HG03039 (cell line): ENCODE data around the gene RIMBP3B.
A peak's percentile ranks its signal among the peaks of the same experiment; 100 is the strongest.
"Not testable (repeated sequence)": the region's sequence is repeated elsewhere in the genome, so short reads cannot be mapped to it uniquely, and the experiment has no call there.

Experiments used
- ATAC-seq: cut with Tn5 transposase; IDR thresholded peaks from one replicate; pipeline ENCODE4 v1.9.1; 2021; ENCODE audit warnings: mild to moderate bottlenecking, moderate library complexity; ENCODE audit not compliant: unreplicated experiment

Gene RIMBP3B

GRCh38 chr22:21383701-21384467, at the start of gene RIMBP3B:
TSS of gene RIMBP3B (plus strand) at chr22:21383751. CDS start at chr22:21383859, 108 bp downstream.
- not testable (repeated sequence) for ATAC-seq

DNA sequence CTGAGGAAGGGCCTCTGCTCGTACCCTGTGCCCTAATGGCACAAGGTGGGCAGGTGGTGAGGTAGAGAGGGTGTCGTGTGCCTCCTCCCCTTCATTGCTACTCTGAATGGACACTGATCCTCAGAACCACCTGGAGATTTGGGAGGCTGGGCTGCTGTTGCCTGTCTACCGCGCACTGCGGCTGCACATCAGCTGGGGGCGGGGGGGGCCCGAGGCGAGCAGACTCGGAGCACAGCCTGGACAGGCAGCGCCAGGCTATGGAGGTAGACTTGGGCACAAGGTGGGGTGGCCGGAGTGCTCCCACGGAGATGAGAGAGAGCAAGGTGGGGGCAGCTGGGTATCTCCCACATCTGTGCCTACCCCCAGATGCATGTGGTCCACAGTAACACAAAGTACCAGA, 26.0 kb upstream of the RIMBP3B start:
- ATAC-seq = not testable (repeated sequence)

DNA sequence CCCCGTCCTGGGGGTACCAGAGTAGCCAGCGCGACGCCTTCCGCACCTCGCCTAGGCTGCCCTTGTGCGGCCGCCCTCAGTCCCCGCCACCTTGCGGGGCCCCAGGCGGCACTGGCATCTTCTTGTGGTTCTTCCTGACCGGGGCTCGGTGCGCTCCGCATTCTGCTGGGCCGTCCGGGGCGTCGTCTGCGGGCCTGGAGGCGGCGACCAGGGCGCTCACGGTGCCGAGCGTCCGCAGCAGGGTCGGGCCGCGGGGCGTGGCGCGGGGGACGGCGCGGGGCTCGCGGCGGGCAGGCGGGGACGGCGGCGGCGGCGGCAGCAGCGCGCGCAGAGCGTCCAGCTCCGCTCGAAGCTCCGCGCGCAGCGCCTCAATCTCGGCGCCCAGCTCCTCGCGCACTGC, 23.0 kb upstream of the RIMBP3B start:
- not testable (repeated sequence) for ATAC-seq

- ATAC-seq = not testable (repeated sequence)
These were observed 21.1 kb upstream of the RIMBP3B start for GRCh38 chr22:21362473-21362872.

GRCh38 chr22:21363061-21363460, 20.5 kb upstream of the RIMBP3B start:
- ATAC-seq = not testable (repeated sequence)

DNA sequence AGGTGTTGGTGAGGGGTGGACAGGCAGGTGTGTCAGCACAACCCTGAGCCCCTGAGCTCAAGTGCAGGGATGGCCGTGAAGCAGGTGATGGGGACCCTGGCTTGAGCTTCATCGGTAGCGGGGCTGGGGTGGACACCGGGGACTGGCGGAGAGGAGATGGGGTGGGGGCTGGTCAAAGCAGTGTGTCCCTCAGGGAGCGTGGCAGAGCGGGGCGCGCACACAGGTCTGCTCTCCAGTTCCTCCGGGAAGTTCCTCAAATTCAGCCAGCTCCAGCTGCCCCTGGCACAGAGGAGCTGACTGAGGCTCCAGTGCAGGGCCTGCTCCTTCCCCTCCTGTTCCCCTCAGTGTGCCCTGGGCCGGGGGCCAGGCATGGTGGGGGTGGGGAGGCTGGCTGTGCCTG, 19.7 kb upstream of the RIMBP3B start:
- not testable (repeated sequence) for ATAC-seq

DNA sequence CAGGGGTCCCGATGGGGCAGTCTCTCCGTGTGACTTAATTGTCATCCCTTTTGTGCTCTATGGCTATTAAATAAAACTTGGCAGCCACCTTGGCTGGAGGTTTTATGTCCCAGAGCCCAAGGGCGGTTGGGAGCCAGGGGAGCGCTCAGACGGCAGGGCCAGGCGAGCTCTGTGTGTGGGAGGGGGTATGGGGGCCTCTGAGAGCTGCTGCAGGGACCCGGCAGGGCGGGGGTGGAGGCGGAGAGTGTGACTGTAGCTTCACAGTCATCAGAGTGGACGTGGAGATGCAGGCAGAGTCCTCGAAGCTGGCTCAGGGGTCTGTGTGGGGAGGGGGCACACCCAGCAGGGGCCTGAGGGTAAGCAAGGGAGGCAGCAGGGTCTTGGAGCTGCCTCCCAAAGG, 19.2 kb upstream of the RIMBP3B start:
- not testable (repeated sequence) for ATAC-seq

DNA sequence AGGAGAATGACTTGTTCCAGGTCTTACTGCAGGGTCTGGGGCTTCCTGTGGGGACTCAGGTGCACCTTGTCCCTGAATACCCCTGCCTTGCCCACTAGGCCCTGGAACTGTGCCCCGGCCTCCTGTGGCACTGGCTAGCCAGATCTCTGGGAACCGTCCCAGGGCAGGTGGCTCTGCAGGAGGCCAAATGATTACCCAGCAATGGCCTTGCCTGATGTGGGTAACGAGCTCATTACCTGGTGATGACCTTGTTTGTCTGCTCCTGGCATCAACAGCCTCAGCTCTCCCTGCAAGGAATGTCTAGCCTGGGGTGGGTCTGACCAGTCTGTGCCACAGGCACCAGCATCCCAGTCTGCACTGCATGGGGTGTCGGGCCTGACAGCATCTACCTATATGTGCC, 18.2 kb upstream of the RIMBP3B start:
- ATAC-seq = not testable (repeated sequence)

GRCh38 chr22:21368603-21369310, 14.8 kb upstream of the RIMBP3B start:
- not testable (repeated sequence) for ATAC-seq

- not testable (repeated sequence) for ATAC-seq
These were observed 7.7 kb upstream of the RIMBP3B start for GRCh38 chr22:21375880-21376279.

DNA sequence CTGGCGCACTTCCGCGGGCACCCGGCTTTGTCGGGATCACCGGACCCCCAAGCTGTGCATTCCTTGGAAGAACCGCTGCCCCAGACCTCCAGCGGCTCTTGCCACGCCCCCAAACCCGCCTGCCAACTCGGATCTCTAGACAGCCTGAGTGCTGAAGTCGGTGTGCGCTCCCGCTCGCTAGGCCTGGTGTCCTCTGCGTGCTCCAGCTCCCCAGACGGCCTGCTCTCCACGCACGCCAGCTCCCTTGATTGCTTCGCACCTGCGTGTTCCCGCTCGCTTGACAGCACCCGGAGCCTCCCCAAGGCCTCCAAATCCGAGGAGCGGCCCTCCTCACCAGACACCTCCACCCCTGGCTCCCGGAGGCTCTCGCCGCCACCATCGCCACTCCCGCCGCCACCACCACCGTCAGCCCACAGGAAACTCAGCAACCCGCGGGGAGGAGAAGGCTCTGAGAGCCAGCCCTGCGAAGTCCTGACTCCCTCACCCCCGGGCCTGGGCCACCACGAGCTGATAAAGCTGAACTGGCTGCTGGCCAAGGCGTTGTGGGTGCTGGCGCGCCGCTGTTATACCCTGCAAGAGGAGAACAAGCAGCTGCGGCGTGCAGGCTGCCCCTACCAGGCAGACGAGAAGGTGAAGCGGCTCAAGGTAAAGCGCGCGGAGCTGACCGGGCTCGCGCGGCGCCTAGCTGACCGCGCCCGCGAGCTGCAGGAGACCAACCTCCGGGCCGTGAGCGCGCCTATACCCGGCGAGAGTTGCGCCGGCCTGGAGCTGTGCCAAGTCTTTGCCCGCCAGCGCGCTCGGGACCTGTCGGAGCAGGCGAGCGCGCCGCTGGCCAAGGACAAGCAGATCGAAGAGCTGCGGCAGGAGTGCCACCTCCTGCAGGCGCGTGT, 1.2 kb downstream of the RIMBP3B start:
- not testable (repeated sequence) for ATAC-seq

GRCh38 chr22:21389480-21389879, 5.9 kb downstream of the RIMBP3B start:
- not testable (repeated sequence) for ATAC-seq

GRCh38 chr22:21390013-21390412, 6.5 kb downstream of the RIMBP3B start:
- ATAC-seq = not testable (repeated sequence)

- not testable (repeated sequence) for ATAC-seq
These were observed 11.1 kb downstream of the RIMBP3B start for GRCh38 chr22:21394613-21395012.

DNA sequence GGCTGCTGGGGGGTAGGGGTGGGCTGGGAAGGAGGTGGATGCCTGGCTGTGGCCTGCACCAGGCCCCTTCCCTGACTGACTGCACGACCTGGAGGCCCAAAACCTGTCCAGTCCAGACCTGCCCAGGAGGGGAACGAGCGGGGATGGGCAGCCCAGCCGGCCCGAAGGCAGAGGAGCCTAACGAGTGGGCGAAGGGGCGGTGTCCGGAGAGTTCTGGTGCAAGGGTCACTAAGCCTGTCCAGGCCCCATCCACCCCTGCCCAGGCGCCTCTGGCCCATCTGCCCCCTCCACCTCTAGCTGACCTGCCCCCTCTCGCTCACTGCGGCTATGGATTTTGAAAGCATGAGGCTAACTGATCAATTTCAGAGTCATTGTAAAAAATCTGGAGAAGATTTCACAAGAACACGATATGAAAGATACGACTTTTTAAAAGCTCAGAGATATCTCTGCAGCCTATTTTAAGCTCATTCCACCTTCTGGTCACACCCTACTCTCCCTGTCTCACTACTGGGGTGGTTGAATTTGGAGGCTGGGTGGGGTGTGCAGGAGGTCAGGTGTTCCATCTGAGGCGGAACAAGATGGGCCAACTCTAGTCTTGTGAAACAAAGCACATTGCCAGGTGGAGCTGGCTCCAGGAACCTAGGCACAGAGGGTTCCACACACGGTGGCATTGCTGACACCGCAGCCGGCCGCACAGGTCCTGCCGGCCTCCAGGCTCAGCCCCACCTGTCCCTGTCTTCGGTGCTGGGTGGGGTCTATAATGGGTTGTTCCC, 17.8 kb downstream of the RIMBP3B start:
- ATAC-seq = not testable (repeated sequence)

GRCh38 chr22:21402763-21403314, 19.3 kb downstream of the RIMBP3B start:
- not testable (repeated sequence) for ATAC-seq

GRCh38 chr22:21407139-21407538, 23.6 kb downstream of the RIMBP3B start:
- ATAC-seq = not testable (repeated sequence)

DNA sequence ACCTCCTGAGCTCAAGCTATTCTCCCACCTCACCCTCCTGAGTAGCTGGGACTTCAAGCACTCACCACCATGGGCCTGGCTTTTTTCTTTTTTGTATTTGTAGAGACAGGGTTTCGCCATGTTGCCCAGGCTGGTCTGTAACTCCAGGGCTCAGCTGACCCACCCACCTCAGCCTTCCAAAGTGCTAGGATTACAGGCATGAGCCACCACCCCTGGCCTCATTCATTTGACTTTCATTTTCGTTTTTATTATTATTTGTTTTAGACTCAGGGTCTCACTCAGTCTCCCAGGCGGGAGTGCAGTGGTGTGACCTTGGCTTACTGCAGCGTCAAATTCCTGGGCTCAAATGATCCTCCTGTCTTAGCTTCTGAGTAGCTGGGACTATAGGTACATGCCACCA, 24.2 kb downstream of the RIMBP3B start:
- ATAC-seq = not testable (repeated sequence)

DNA sequence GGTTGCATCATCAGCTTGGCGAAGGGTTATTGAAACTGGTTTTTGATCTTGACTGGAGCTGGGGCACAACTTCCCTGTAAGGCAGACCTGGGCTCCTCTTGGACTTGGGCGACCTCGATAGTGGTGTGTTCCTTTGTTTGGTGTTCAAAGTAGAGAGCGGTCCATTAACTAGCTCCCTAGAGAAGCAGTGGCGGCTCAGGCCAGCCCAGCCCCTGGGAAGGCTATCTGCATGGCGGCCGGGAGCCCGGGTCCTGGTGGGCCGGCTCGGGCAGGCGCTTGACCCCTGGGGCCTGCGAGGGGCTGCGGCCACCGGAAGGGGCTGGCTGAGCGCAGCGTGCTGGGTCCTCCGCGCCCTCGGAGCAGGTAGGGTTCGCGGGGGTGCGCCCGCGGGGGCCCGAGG, 32.8 kb downstream of the RIMBP3B start:
- ATAC-seq = not testable (repeated sequence)

GRCh38 chr22:21417227-21417746, 33.7 kb downstream of the RIMBP3B start, which contains the start of gene HIC2:
TSS of gene HIC2 (plus strand) at chr22:21417371. CDS start at chr22:21442832, 25,461 bp downstream.
- ATAC-seq = peak; percentile 71
